Hematopoietic multipotent progenitor cell treated with erythropoietin and hydrocortisone succinate and interleukin-3 and kit ligand, for 4 days (in vitro differentiated cells): ENCODE results near the gene CALY.
"Not testable (repeated sequence)": the region's sequence is repeated elsewhere in the genome, so short reads cannot be mapped to it uniquely, and the experiment has no call there.

Experiments used
- DNase-seq: peaks from one replicate; pipeline ENCODE4 v3.0.0-alpha.2; 2015

The CALY gene

DNA sequence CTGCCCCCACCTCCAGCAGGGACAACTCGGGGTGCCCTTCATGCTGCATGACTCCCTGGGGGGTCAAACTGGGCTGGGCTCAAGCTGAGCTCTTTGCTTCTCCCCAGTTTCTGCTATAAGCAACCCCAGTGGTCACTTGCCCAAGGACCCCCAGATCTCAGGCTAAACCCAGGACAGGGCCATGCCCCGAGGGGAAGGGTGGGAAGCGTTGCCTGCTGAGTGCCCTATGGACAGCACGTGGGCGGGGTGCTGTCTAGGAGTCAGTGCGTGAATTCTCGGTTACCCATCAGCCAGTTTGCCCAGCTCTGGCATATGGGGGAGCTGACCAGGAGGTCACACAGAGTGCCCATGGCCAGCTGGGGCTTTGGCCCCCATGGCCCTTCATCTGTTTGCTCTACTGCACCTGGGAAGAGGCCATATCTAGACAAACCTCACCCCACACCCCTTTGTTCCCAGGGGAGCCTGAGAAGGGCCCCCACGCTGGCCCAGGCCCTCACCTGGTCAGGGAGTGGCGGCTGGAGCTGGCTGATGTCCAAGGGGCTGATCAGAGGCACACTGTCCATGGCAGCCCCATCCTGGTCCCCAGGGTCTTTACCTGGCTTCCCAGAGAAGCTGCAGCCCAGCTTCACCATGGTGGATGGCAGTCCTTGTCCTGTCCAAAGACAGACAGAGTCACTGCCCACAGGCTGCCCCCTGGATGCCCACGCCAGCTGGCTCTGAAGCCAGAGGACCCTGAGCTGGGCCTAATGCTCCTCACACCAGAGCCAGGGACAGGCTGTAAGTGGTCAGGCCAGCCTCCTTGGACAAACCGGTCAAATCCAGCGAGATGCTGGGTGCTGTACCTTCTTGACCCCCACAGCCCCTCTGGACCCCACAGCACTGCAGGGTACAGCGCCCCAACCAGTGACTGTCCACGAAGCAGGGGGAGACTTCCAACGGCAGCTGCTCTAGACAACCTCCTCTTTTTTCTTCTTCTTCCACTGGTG, 8.0 kb downstream of the CALY start:
- no peak for DNase-seq

DNA sequence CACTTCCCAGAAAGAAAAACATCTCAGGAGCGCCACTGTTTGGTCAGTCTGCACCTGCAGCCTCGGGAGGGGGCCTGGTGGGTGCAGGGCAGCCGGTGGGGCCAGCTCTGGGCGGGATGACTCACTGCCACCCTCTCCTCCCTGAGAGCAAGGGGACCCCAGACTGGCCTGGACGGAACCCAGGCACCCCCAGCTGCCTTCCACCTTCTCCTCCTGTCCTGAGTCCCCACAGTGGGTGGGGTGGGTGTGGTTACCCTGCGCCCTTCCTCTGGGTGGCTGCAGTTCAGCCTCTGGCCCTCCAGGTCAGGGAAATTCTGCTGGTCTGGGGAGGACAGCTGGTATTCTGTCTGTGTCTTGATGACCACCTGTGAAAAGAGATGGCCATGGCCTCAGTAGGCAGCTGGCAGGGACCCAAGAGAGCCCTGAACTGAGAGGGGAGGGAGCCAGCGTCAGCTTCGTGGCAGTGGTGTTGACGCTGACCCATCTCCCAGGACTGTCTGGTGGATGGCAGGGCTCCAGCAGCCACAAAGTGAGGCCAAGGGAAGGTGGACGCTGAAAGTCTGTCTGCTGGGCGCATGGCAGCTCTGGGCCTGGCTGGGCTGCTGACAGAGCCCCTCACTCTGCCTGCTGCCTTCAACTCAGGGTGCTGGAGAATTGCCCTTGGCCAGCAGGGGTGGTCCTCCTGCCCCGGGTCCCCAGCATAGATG, 8.9 kb downstream of the CALY start:
- no peak for DNase-seq

DNA sequence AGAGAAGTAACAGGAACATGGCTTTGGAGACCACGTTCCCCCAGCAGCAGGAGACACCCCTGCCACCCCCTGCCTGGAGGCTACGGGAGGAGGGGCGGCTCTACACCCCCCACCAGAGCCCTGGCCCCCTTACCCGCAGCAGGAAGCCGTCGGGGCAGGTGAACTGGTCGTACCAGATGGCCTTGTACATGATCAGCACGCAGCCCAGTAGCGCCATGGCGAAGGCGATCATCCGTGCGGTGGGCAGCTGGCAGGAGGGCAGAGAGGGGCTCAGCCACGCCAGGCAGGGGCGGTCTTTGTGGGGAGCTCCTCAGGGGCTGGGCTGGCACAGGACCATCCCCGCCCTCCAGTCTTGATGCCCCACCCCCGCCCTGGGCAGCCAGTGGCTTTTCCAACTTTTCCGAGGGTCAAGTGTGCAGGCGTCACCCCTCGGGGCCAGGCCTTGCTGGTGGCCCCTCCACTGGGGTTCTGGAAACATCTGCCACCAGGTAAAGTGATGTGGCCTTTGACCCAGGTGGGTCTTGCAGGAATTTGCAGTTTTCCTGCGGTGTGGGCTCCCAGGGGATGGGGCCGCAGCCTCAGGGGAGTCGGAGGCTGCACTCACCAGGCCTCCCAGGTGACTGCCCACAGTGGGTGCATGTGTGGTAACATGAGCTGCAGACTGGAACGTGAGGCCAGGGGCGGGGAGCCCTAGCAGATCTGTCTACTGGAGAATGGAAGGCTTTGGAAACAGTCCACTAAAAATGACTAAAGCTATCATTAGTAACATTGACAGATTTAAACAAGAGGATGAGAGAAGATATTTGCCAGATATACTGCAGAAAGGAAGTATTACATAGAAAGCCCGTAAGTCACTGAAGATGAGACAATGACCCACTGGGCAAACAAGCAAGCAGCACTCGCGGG, 9.7 kb downstream of the CALY start:
- no peak for DNase-seq

DNA sequence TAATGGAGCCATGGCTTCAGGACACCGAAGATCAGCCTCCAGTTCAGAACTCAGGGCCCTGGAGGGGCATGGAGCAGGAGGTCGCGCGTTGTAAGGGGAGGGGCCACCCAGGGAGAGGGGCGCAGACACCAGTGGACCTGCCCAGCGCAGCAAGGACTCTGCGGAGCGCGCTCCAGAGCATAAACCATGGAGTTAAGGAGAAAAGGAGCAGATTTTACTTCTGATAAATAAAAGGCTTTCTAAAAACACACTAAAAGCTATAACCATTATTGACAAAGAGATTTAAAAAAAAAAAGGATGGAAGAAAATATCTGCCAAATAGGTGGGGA, 10.5 kb downstream of the CALY start:
- no peak for DNase-seq

DNA sequence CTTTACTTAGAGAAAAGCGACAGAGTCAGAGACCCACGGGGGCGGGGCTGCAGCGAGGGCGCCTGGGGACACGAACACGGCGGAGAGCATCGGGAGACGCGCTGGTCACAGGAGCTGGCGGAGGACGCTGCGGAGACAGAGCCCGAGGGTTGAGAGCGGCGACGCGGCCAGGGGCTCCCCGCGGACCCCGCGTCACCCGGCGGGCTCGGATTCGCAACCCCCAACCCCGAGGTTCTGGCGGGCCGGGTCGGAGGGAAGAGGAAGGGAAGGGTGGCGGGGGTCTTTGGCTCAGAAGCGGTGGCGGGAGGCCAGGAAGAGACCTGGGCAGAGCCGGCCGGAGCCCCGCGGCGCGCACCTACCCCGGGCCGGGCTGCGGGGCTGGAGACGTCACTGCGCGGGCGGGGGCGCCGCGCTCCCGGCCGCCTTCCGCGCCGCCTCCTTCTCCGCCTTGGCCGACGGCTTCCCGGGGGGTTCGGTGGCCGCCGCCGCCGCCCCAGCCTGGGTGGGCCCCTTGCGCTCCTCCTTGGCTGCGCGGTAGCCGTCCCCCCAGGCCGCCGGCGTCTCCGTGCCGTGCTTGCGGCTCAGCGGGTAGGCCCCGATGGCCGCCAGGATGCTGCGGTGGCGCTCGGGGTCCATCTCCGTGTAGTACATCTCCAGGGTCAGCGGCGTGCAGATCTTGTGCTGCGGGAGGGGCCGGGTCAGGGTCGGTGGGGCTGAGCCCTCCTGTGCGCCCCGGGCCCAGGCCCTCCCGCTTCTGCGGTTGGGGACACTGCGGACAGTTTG, 11.1 kb downstream of the CALY start:
- no peak for DNase-seq

DNA sequence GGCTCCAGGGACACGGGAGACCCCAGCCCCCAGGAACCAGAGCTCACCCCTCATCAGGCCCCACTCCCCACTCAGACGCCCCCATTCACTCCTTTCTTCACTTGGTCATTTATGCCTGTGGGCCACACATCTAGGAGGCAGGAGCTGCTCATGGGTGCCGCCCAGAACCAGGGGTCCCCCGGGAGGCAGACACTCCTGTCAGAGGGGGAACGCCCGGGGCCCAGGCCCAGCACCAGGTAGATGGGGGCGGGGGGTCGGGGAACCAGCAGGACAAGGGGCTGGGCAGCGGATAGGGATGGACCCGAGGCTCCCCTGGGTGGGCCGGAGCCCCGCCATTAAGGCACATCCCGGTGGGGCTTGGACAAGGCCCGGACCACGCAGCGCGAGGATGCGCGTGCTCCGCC, 11.8 kb downstream of the CALY start:
- no peak for DNase-seq

DNA sequence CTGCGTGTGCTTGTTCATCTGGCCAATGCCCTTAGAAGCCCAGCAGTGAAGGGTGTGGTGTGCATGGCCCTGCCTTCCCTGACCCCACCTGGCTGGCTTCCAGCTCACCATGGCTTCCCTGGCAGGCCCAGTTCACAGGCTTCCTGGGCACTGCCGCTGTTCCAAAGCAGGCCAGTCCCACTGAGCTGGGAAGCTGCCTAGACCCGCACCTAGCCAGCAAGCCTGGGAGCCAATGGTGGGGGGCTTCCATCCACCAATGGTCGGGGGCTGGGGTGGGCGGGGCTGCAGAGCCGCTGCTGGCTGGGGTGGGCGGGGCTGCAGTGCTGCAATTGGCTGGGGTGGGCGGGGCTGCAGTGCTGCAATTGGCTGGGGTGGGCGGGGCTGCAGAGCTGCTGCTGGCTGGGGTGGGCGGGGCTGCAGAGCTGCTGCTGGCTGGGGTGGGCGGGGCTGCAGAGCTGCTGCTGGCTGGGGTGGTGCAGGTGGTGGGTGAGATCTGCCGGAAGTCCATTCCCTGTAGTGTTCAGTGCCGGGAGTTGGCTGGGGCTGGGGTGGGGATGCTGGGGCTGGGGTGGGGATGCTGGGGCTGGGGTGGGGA, 12.4 kb downstream of the CALY start:
- peak; percentile 78 for DNase-seq

DNA sequence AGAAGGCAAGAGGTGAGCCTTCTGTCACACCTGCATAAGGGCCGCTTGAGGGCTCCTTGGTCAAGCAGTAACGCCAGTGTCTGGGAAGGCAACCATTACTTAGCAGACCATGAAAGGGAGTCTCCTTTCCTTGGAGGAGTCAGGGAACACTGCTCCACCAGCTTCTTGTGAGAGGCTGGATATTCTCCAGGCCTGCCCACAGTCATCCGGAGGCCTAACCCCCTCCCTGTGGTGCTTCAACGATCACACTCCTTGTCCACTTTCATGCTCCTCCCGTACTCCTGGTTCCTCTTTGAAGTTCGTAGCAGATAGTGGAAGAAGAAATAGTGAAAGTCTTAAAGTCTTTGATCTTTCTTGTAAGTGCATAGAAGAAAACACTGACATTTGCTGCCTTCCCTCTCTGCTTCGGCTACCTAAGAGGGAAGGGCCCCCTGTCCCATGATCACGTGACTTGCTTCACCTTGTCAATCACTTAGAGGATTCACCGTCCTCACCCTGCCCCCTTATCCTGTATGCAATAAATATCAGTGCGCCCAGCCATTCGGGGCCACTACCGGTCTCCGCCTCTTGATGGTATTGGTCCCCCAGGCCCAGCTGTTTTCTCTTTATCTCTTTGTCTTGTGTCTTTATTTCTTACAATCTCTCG, 14.5 kb downstream of the CALY start:
- DNase-seq, result not testable (repeated sequence)

DNA sequence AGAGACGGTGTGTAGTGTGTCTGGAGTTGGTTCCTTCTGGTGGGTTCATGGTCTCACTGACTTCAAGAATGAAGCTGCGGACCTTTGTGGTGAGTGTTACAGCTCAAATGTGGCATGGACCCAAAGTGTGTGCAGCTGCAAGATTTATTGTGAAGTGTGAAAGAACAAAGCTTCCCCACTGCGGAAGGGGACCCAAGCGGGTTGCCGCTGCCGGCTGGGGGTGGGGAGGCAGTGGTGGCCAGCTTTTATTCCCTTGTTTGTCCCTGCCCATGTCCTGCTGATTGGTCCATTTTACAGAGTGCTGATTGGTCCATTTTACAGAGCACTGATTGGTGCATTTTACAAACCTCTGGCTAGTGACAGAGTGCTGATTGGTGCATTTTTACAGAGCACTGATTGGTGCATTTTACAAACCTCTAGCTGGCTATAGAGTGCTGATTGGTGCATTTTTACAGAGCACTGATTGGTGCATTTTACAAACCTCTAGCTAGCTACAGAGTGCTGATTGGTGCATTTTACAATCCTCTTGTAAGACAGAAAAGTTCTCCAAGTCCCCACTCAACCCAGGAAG, 15.8 kb downstream of the CALY start:
- not testable (repeated sequence) for DNase-seq

DNA sequence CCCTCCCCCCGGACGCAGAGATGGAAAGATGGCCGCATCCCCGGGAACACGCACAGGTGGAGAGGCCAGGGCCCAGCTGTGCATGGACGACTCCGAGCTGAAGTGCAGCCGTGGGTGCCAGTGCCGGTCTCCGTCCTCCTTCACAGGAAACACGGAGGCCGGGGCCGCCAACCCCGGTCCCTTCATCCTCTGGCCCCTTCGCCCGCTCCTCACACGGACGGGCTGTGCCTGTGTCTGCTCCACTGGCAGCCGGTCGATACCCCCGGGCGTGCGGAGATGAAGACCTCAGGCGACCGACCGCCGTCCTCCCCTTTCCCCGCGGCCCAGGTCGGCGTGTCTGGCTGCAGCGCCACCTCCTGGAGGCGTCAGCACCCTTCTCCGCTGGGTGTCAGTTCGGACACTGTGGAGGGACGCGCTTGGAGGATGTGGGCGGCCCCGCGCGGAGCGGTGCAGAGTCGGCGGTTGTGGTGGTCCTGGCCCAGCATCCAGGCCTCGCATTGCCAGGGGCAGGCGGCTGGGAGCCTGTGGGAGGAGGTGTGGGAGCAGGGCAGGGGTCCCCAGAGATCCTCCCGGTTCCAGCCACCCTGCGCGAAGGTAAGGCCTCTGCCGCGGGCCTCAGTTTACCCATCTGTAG, 18.1 kb downstream of the CALY start:
- peak; percentile 86 for DNase-seq

DNA sequence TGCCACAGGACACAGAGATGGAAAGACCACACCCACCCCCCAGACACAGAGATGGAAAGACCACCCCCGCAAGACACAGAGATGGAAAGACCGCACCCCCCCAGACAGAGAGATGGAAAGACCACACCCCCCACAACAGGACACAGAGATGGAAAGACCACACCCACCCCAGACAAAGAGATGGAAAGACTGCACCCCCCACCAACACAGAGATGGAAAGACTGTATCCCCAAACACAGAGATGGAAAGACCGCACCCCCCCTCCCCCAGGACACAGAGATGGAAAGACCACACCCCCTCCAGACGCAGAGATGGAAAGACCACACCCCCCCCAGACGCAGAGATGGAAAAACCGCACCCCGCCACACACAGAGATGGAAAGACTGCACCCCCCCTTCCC, 20.0 kb downstream of the CALY start:
- DNase-seq, result no peak

DNA sequence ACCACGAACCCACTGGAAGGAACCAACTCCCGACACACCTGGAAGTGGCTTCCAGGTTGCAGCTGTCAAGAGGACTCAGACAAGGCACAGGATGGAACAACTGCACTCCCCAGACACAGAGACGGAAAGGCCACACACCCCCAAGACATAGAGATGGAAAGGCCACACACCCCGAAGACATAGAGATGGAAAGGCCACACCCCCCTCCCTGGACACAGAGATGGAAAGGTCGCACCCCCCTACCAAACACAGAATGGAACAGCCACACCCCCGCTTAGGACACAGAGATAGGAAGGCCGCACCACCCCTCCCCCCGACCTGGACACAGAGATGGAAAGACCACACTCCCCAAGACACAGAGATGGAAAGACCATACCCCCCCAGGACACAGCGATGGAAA, 20.4 kb downstream of the CALY start:
- DNase-seq, result no peak

DNA sequence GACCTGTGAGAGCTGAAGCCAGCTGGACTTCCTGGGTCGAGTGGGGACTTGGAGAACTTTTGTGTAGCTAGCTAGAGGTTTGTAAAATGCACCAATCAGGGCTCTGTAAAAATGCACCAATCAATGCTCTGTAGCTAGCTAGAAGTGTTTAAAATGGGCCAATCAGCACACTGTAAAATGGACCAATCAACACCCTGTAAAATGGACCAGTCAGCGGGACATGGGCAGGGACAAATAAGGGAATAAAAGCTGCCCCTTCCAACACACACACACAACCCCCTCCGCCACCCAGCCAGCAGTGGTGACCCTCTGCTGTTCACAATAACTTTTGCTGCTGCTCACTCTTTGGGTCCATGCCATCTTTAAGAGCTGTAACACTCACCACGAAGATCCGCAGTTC, 20.8 kb downstream of the CALY start:
- DNase-seq, result peak; percentile 30

DNA sequence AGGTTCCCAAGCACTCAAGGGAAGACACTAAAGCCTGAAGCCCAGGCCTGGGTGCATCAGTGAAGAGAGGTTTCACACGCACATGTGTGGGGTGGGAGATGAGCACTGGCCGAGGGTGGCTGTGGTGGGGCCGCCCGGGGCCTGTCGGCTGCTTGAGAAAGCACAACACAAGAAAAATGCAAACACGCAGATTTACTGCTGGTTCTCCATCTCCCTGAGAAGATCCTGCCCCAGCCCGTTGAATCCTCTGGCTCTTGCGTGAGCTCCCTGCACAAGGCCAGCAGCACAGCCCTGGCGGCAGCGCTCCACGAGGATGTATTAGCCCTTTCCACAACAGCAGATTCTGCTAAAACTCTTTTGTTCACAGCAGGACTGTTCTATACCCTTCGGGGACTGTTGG, 21.8 kb downstream of the CALY start:
- no peak for DNase-seq

DNA sequence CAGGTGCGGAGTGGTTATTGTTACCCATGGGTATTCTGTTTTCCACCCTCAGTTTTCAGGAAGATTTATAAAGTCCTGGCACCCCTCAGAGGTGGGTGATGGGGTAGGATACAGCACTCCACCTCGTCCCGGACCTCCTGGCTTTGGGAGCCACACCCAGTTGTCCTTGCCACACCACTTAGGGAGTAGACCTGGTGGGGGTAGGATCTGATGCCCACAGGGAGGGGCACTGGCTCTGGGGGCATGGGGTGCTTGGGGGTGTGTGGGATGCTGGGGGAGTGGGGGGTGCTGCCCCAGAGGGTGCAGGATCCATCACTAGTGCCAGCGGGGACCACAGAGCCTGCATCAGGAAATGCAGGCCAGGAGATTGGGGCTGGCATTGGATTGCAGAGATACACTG, 23.5 kb downstream of the CALY start:
- DNase-seq, result no peak

DNA sequence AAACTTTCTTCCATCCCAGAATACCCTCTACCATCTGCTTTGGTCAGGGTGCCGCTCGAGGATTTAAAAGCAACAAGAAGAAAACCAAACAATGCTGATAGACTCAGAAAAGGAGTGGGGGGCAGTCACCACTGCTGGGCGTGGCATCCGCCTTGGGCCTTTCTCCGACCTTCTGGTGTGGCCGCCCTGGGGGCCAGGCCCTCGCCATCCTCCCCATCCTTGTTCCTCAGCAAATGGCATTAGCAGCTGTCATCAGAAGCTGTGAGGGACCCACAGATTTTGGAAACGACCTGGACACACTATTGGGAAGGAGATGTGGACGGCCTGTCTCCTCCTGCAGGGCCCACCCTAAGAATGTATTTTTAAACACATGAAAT, 23.9 kb downstream of the CALY start:
- no peak for DNase-seq

DNA sequence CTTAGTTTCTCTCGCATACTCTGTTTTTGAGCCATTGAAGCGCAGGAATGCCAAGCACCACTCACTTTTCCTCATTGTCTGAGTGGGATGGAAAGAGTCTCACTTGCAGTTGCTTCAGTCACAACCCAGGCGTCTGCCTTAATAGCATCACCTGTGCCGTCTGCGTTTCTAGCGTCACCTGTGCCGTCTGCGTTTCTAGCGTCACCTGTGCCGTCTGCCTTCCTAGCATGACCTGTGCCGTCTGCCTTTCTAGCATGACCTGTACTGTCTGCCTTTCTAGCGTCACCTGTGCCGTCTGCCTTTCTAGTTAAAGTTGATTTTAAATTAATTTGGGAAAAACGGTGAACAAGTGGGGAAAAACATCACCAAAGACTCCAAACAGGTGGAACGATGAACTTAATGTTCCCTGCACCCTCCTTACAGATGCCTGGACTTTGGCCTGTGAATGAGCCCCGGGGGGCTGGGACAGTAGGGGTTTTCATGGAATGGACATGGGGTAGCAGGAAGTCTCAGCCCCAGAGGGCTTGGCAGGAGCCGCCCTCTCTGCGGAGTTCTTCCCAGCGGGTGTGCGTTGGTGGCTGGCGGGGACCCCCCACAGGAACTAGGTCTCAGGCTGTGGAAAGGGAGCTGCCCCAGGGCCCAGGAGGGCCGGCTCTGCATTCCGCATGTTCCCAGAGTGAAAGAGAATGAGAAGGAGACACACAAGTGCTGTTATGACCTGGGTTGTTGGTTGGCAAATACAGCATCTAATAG, 24.5 kb downstream of the CALY start:
- no peak for DNase-seq

DNA sequence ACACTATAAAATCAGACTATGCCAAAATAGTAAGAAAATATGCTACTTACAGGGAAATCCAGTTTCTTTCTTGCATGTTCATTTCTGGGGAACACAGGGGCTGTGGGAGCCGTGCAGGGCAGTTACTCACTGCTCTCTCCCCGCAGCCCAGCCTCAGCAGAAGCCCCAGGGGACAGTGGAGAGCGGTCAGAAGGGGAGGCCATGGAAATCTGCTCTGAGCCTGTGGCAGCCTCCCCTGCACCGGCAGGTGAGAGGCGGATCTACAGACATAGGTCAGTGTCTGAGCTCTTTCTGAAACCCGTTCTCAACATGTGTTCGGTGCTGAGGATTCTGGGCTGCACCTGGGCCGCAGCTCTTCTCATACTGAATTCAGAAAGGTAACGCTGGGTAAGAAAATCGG, 25.1 kb downstream of the CALY start:
- DNase-seq, result no peak

DNA sequence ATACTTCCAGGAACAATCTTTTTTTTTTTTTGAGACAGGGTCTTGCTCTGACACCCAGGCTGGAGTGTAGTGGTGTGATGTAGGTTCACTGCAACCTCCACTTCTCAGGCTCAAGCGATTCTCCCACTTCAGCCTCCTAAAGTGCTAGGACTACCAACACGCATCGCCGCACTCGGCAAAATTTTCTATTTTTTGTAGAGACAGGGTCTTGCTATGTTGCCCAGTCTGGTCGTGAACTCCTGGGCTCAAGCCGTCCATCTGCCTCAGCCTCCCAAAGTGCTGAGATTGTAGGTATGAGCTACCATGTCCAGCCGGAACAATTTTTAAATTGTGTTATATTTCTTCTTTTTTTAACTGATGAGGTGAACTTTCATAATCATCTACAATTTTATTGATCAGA, 25.9 kb downstream of the CALY start:
- DNase-seq, result no peak

DNA sequence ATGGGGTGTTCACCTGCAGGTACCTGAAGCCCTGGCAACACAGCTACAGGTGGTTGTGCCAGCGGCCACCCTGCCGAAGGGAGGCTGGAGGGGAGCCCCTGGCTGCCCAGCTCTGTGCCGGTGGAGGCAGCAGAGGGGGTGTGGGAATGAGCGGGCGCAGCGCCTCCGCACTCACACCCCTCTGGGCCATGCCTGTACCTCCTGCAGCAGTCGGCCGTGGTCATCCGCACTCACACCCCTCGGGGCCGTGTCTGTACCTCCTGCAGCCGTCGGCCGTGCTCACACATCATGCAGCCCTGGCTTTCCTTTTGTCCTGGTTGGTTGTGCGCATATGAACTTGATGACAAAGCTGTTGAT, 26.3 kb downstream of the CALY start:
- DNase-seq, result no peak
